H9 (cell line): Measurements from ENCODE around the gene CEP112. TPM values are rescaled to one million over a fixed set of nuclear protein-coding genes. Genes with fewer than 3 reads are reported as not detected.

Experiments used
- DNase-seq: peaks from one replicate; pipeline ENCODE4 v3.0.0-alpha.2; 2017
- H2AFZ ChIP-seq: one replicate; pipeline ENCODE4 v1.6.1; 2013; ENCODE audit warnings: mild to moderate bottlenecking, low read length, control low read depth, moderate library complexity
- H2AK5ac ChIP-seq: 2 replicates; pipeline ENCODE4 v1.6.1; 2013; ENCODE audit warnings: low read length, control low read depth, mixed read lengths; ENCODE audit not compliant: insufficient read length
- H2BK120ac ChIP-seq: one replicate; pipeline ENCODE4 v1.6.1; 2013; ENCODE audit warnings: low read depth, mild to moderate bottlenecking, low read length, control low read depth, inconsistent platforms; ENCODE audit not compliant: poor library complexity, severe bottlenecking
- H2BK12ac ChIP-seq: 2 replicates; pipeline ENCODE4 v1.6.1; 2013; ENCODE audit warnings: low read length, control low read depth, mixed read lengths, low read depth; ENCODE audit not compliant: insufficient read length
- H2BK15ac ChIP-seq: 2 replicates; pipeline ENCODE4 v1.6.1; 2013; ENCODE audit warnings: low read depth, low read length, control low read depth
- H2BK20ac ChIP-seq: one replicate; pipeline ENCODE4 v1.6.1; 2013; ENCODE audit warnings: low read depth, mild to moderate bottlenecking, low read length, control low read depth, inconsistent platforms; ENCODE audit not compliant: poor library complexity, severe bottlenecking
- H2BK5ac ChIP-seq: 2 replicates; pipeline ENCODE4 v1.6.1; 2013; ENCODE audit warnings: low read length, control low read depth, mixed read lengths; ENCODE audit not compliant: insufficient read length
- H3K14ac ChIP-seq: 2 replicates; pipeline ENCODE4 v1.6.1; 2013; ENCODE audit warnings: low read length, control low read depth; ENCODE audit not compliant: insufficient read depth
- H3K18ac ChIP-seq: 2 replicates; pipeline ENCODE4 v1.6.1; 2013; ENCODE audit warnings: low read depth, mild to moderate bottlenecking, mixed read lengths, low read length, control low read depth; ENCODE audit not compliant: insufficient read length
- H3K23ac ChIP-seq: 2 replicates; pipeline ENCODE4 v1.6.1; 2013; ENCODE audit warnings: low read length, control low read depth, mixed read lengths, low read depth; ENCODE audit not compliant: insufficient read length
- H3K23me2 ChIP-seq: 2 replicates; pipeline ENCODE4 v1.6.1; 2013; ENCODE audit warnings: low read depth, mild to moderate bottlenecking, mixed read lengths, low read length, control low read depth; ENCODE audit not compliant: insufficient read length, poor library complexity, severe bottlenecking
- H3K27ac ChIP-seq: 2 replicates; pipeline ENCODE4 v1.5.1; 2013; ENCODE audit warnings: low read length, control low read depth, mixed read lengths, low read depth; ENCODE audit not compliant: insufficient read length
- H3K27me3 ChIP-seq: 2 replicates; pipeline ENCODE4 v1.6.1; 2013; ENCODE audit warnings: low read length, control low read depth, inconsistent platforms; ENCODE audit not compliant: insufficient read depth
- H3K4ac ChIP-seq: 2 replicates; pipeline ENCODE4 v1.6.1; 2013; ENCODE audit warnings: low read depth, mild to moderate bottlenecking, control low read depth, inconsistent platforms, low read length, moderate library complexity
- H3K4me1 ChIP-seq: 2 replicates; pipeline ENCODE4 v1.6.1; 2013; ENCODE audit warnings: low read length, control low read depth, inconsistent platforms; ENCODE audit not compliant: insufficient read depth
- H3K4me2 ChIP-seq: 2 replicates; pipeline ENCODE4 v1.6.1; 2013; ENCODE audit warnings: low read length, control low read depth, mixed read lengths; ENCODE audit not compliant: insufficient read length, insufficient read depth
- H3K56ac ChIP-seq: 2 replicates; pipeline ENCODE4 v1.6.1; 2013; ENCODE audit warnings: low read depth, mild to moderate bottlenecking, mixed read lengths, low read length, control low read depth; ENCODE audit not compliant: insufficient read length
- H3K79me1 ChIP-seq: 2 replicates; pipeline ENCODE4 v1.6.1; 2013; ENCODE audit warnings: low read depth, mild to moderate bottlenecking, moderate library complexity, low read length, control low read depth, inconsistent platforms; ENCODE audit not compliant: insufficient read depth, poor library complexity, severe bottlenecking
- H3K79me2 ChIP-seq: 2 replicates; pipeline ENCODE4 v1.6.1; 2013; ENCODE audit warnings: low read length, control low read depth, inconsistent platforms; ENCODE audit not compliant: insufficient read depth
- H3K9ac ChIP-seq: 2 replicates; pipeline ENCODE4 v1.6.1; 2013; ENCODE audit warnings: low read length, control low read depth, mixed read lengths; ENCODE audit not compliant: insufficient read length; ENCODE audit errors: extremely low read depth
- H3K9me3 ChIP-seq: one replicate; pipeline ENCODE4 v1.6.1; 2013; ENCODE audit warnings: low read depth, low read length, inconsistent platforms; ENCODE audit not compliant: control insufficient read depth
- H3T11ph ChIP-seq: one replicate; pipeline ENCODE4 v1.6.1; 2013; ENCODE audit warnings: mild to moderate bottlenecking, low read length, control low read depth, inconsistent platforms
- H4K20me1 ChIP-seq: one replicate; pipeline ENCODE4 v1.6.1; 2013; ENCODE audit not compliant: control insufficient read depth, insufficient read length, insufficient read depth
- H4K5ac ChIP-seq: 2 replicates; pipeline ENCODE4 v1.6.1; 2013; ENCODE audit warnings: low read depth, mild to moderate bottlenecking, mixed read lengths, low read length, control low read depth; ENCODE audit not compliant: insufficient read length
- H4K8ac ChIP-seq: replicated peaks from 2 replicates; pipeline ENCODE4 v1.6.1; 2013; ENCODE audit warnings: low read length, control low read depth, mixed read lengths, low read depth; ENCODE audit not compliant: insufficient read length
- H4K91ac ChIP-seq: 2 replicates; pipeline ENCODE4 v1.6.1; 2013; ENCODE audit warnings: low read depth, mild to moderate bottlenecking, moderate library complexity, mixed read lengths, low read length, control low read depth; ENCODE audit not compliant: insufficient read length
- H3K27ac Mint-ChIP-seq, 3 experiments: 2 replicates in 2 of 3; 3 replicates in 1 of 3; pipeline ENCODE4 v1.8.0; 2020 to 2021; ENCODE audit warnings: mixed read lengths in 3 of 3, mild to moderate bottlenecking in 1 of 3, moderate library complexity in 1 of 3
- H3K27me3 Mint-ChIP-seq: 2 replicates; pipeline ENCODE4 v1.8.0; 2021; ENCODE audit warnings: low read depth, mild to moderate bottlenecking, moderate library complexity, mixed read lengths
- H3K36me3 Mint-ChIP-seq, 3 experiments: 2 replicates in 2 of 3; 3 replicates in 1 of 3; pipeline ENCODE4 v1.8.0; 2020 to 2021; ENCODE audit warnings: low read depth in 3 of 3, mixed read lengths in 3 of 3; ENCODE audit not compliant: insufficient read depth in 1 of 3
- H3K4me1 Mint-ChIP-seq, 2 experiments: 2 replicates each; pipeline ENCODE4 v1.8.0; 2020; ENCODE audit warnings: mixed read lengths in 2 of 2
- H3K4me3 Mint-ChIP-seq, 2 experiments: 2 replicates in 1 of 2; 3 replicates in 1 of 2; pipeline ENCODE4 v1.8.0; 2020 to 2021; ENCODE audit warnings: mild to moderate bottlenecking in 2 of 2, mixed read lengths in 2 of 2, moderate library complexity in 1 of 2
- H3K9me3 Mint-ChIP-seq, 2 experiments: 2 replicates in 1 of 2; 3 replicates in 1 of 2; pipeline ENCODE4 v1.8.0; 2020; ENCODE audit warnings: mild to moderate bottlenecking in 2 of 2, mixed read lengths in 2 of 2, moderate library complexity in 1 of 2
- WGBS: extraction: QIAGEN DNeasy Blood & Tissue Kit; methylation state at CpG from one replicate; pipeline ENCODE4 v1.1.7; 2013; ENCODE audit warnings: missing lambda C conversion rate, low lambda C conversion rate, mixed read lengths; ENCODE audit not compliant: insufficient read length; ENCODE audit errors: extremely low coverage; 5-methylcytosine and 5-hydroxymethylcytosine counted together
- total RNA-seq: library from RNA; stranded (reverse); gene quantifications from 2 replicates; pipeline ENCODE4 v1.2.1, GENCODE V29; 2021
- TF ChIP-seq, protein P1 (sequence below): fragments of 200-600 bp; sonication (generic); conservative IDR thresholded peaks from 3 replicates; pipeline ENCODE4 v1.8.0; 2021; ENCODE audit warnings: antibody characterized with exemption, mild to moderate bottlenecking

The CEP112 gene
- total RNA-seq, 1 experiment from 2014 or later, result 5.4 TPM

DNA sequence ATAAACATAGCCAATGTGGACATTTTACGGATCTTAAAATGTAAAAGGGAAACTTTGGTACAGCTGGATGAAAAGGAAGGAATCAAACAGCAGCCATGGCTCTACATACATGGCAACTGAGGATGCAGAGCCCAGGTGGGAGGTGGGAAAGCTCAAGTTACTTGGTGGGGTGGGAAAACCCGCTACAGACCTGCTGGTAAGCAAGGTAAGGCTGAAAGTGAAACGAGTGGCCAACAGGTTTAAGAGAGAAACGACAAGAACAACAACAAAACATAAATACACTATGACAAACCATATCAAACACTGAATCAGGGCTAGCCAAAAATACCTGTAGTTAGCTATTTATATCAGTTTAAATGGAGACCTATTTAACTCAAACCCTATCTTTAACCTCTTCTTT, 185.3 kb downstream of the CEP112 start:
- no peak overlapping the region; a peak in 1 of 7 replicates for H3K27ac Mint-ChIP-seq
- Histone ChIP-seq H3K18ac (no peak overlapping the region), H3K27me3 (no peaks in the 10 kb centered on the region), H4K8ac (no peak overlapping the region), H3K23me2 (no peaks in the 10 kb centered on the region), H2BK5ac (no peak overlapping the region), H3K27ac (no peak overlapping the region), H2BK15ac (no peak overlapping the region), H3K9ac (no peak overlapping the region), H3K9me3 (no peaks in the 10 kb centered on the region), H4K20me1 (no peaks in the 10 kb centered on the region), H3K79me2 (no peaks in the 10 kb centered on the region), H2BK20ac (no peak overlapping the region), H4K91ac (no peak overlapping the region), H2BK12ac (no peak overlapping the region), H3K4me1 (no peaks in the 10 kb centered on the region), H3K56ac (no peak overlapping the region), H3K79me1 (no peaks in the 10 kb centered on the region), H2BK120ac (no peak overlapping the region), H3K4ac (no peak overlapping the region), H3K14ac (no peak overlapping the region), H2AFZ (no peak overlapping the region), H3K4me2 (no peak overlapping the region), H3T11ph (no peak overlapping the region), H3K23ac (no peak overlapping the region), H2AK5ac (no peak overlapping the region), H4K5ac (no peak overlapping the region)
- TF ChIP-seq, protein P1, sequence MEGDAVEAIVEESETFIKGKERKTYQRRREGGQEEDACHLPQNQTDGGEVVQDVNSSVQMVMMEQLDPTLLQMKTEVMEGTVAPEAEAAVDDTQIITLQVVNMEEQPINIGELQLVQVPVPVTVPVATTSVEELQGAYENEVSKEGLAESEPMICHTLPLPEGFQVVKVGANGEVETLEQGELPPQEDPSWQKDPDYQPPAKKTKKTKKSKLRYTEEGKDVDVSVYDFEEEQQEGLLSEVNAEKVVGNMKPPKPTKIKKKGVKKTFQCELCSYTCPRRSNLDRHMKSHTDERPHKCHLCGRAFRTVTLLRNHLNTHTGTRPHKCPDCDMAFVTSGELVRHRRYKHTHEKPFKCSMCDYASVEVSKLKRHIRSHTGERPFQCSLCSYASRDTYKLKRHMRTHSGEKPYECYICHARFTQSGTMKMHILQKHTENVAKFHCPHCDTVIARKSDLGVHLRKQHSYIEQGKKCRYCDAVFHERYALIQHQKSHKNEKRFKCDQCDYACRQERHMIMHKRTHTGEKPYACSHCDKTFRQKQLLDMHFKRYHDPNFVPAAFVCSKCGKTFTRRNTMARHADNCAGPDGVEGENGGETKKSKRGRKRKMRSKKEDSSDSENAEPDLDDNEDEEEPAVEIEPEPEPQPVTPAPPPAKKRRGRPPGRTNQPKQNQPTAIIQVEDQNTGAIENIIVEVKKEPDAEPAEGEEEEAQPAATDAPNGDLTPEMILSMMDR, result no peak
- no peaks in the 10 kb centered on the region; the same call in 1 of the 2 replicates for H3K27me3 Mint-ChIP-seq
- peaks cover 0 to 9% (median 4%) of the 10 kb centered on the region in 3 experiments; a peak in 3 of 7 replicates for H3K36me3 Mint-ChIP-seq
- H3K9me3 Mint-ChIP-seq, result peaks cover 7 to 10% of the 10 kb centered on the region in 2 experiments; a peak in 3 of 5 replicates
- H3K4me1 Mint-ChIP-seq, result no peaks in the 10 kb centered on the region
- DNase-seq, result no peak
- no peak overlapping the region for H3K4me3 Mint-ChIP-seq
- WGBS, result no CpG with 5 or more reads among the region's 4 CpGs
